HepG2 (cell line): Measurements from ENCODE around the gene RHOBTB3. TPM values are rescaled to one million over a fixed set of nuclear protein-coding genes. Genes with fewer than 3 reads are reported as not detected.

Experiments used
- AKAP8 ChIP-seq: sonication (generic); formaldehyde crosslinking; IDR thresholded peaks from 2 replicates; pipeline ENCODE4 v1.5.1; 2020; ENCODE audit warnings: mild to moderate bottlenecking, missing genetic modification reagents
- BCL6 ChIP-seq: IDR thresholded peaks from 2 replicates; pipeline ENCODE4 v1.6.1; 2016; ENCODE audit warnings: missing genetic modification reagents, missing compliant biosample characterization
- CAMTA2 ChIP-seq: sonication (generic); formaldehyde crosslinking; IDR thresholded peaks from 2 replicates; pipeline ENCODE4 v1.4.0; 2020; ENCODE audit warnings: mild to moderate bottlenecking, missing genetic modification reagents, borderline replicate concordance
- ERF ChIP-seq: IDR thresholded peaks from 2 replicates; pipeline ENCODE4 v1.6.1; 2018; ENCODE audit warnings: missing biosample characterization, missing genetic modification reagents
- FOSL2 ChIP-seq: sonication (generic); formaldehyde crosslinking; IDR thresholded peaks from 2 replicates; pipeline ENCODE4 v1.4.0; 2020; ENCODE audit warnings: missing genetic modification reagents
- IKZF1 ChIP-seq: fragments of 450-650 bp; IDR thresholded peaks from 2 replicates; pipeline ENCODE4 v1.7.1; 2016
- LBX2 ChIP-seq: sonication (generic); formaldehyde crosslinking; IDR thresholded peaks from 2 replicates; pipeline ENCODE4 v1.5.0; 2020; ENCODE audit warnings: missing genetic modification reagents, mild to moderate bottlenecking, borderline replicate concordance
- MED1 ChIP-seq: sonication (generic); formaldehyde crosslinking; IDR thresholded peaks from 2 replicates; pipeline ENCODE4 v1.4.0; 2020; ENCODE audit warnings: missing genetic modification reagents
- SIN3B ChIP-seq: fragments of 150-350 bp; IDR thresholded peaks from 2 replicates; pipeline ENCODE4 v1.6.1; 2014; ENCODE audit warnings: low read length
- SRSF4 ChIP-seq: fragments of 200-400 bp; formaldehyde crosslinking; IDR thresholded peaks from one replicate; pipeline ENCODE4 v1.6.1; 2018; ENCODE audit warnings: mild to moderate bottlenecking, low read depth, low read length, moderate library complexity; ENCODE audit not compliant: poor library complexity, severe bottlenecking
- TAF1 ChIP-seq: sonication (generic); formaldehyde crosslinking; IDR thresholded peaks from 2 replicates; pipeline ENCODE4 v1.4.0; 2020; ENCODE audit warnings: missing genetic modification reagents
- TEAD3 ChIP-seq: optimal IDR thresholded peaks from 2 replicates; pipeline ENCODE3; 2016; ENCODE audit warnings: borderline replicate concordance
- ZNF260 ChIP-seq: sonication (generic); formaldehyde crosslinking; IDR thresholded peaks from 2 replicates; pipeline ENCODE4 v1.4.0; 2020; ENCODE audit warnings: missing genetic modification reagents, low read depth, mild to moderate bottlenecking, borderline replicate concordance
- ZNF646 ChIP-seq: sonication (generic); formaldehyde crosslinking; IDR thresholded peaks from 2 replicates; pipeline ENCODE4 v1.9.0; 2021; ENCODE audit warnings: mild to moderate bottlenecking, missing genetic modification reagents
- ZSCAN22 ChIP-seq: sonication (generic); formaldehyde crosslinking; IDR thresholded peaks from 2 replicates; pipeline ENCODE4 v1.4.0; 2020; ENCODE audit warnings: mild to moderate bottlenecking, missing genetic modification reagents
- ZXDC ChIP-seq: sonication (generic); formaldehyde crosslinking; IDR thresholded peaks from 2 replicates; pipeline ENCODE4 v1.5.0; 2020; ENCODE audit warnings: mild to moderate bottlenecking, missing genetic modification reagents
- polyA plus RNA-seq, 8 experiments: library from polyadenylated mRNA; depleted of rRNA in 3 of 8; stranded (reverse) in 7 of 8; unstranded in 1 of 8; fragments of >200 nt; fragmentation: Illumina TruSeq in 4 of 8; extraction: Trizol in 4 of 8; gene quantifications; 2 replicates each; pipeline versions ENCODE4 v1.2.1 to v1.2.3, GENCODE V29; 2011 to 2016; ENCODE audit warnings: low read depth in 4 of 8, missing spikeins in 1 of 8, mixed read lengths in 1 of 8; ENCODE audit not compliant: insufficient read depth in 1 of 8
- total RNA-seq, 5 experiments: library from RNA; depleted of rRNA; stranded (reverse); fragments of >200 nt; fragmentation: Illumina TruSeq; extraction: Trizol; gene quantifications; 2 replicates each; pipeline ENCODE4 v1.2.3, GENCODE V29; 2016; ENCODE audit warnings: low read depth in 1 of 5
- TF ChIP-seq, protein P1 (sequence below): sonication (generic); formaldehyde crosslinking; IDR thresholded peaks from 2 replicates; pipeline ENCODE4 v1.9.0; 2022; ENCODE audit warnings: low read depth, missing genetic modification reagents

The RHOBTB3 gene
- total and polyA plus RNA-seq, 2 of the 13 experiments (the other 11 are each of a cell fraction or from before 2014, with no cell fraction given) = 31.6 to 35.4 TPM

DNA sequence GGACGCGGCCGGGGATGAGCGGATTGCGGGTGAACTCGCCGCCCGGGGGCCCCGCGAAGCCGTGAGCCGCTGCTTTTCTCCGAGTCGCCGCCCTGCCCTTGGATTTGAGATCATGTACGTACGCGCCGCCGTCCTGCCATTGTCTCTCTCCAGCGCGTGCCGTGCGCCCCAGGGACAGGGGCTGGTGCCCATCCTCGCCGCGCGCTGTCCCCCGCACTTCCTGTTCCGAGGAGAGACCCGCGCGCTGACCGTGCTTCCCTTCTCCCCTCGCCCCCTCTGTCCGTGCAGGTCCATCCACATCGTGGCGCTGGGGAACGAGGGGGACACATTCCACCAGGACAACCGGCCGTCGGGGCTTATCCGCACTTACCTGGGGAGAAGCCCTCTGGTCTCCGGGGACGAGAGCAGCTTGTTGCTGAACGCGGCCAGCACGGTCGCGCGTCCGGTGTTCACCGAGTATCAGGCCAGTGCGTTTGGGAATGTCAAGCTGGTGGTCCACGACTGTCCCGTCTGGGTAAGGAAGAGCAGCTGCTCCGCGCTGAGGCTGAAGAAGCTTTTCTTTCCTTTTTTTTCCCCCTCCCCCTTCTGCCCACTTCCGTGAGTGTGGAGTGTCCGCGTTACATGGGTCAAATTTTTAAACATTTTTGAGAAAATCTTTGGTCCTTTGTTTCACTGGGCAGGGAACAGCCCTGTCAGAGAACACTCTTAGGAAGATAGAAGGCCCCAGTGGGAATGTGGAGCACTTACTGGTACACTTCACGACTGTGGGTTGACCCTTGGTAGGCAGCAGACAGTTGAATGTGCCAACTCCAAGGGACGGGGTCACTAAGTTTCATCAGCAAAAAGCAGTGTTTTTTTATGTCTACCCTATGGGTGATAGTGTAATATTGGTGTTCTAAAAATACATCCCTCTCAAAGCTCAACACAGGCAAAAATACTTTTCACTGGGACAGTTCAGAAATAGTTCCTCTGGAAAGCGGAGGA lies 727 bp downstream of the RHOBTB3 start (continued):
- no peak for TF ChIP-seq SRSF4
- no peak for TF ChIP-seq ZSCAN22 (CRISPR knock-in tag)
- TF ChIP-seq BCL6 = peak; percentile 42; the same call in 1 of the 2 replicates
- TF ChIP-seq MED1 (CRISPR knock-in tag) = no peak
- TF ChIP-seq FOSL2 (CRISPR knock-in tag) = no peak
- TF ChIP-seq IKZF1 = no peak
- TF ChIP-seq LBX2 (CRISPR knock-in tag) = 0 out of 2 replicates have a peak, but pooled peaks have one; percentile 29
- no peak for TF ChIP-seq CAMTA2 (CRISPR knock-in tag)
- TF ChIP-seq ZNF260 = no peak
- 0 out of 2 replicates have a peak, but pooled peaks have one; percentile 21 for TF ChIP-seq ERF (CRISPR knock-in tag)
- TF ChIP-seq TEAD3 (CRISPR knock-in tag) = peak; percentile 52
- peak; percentile 85; the same call in 1 of the 2 replicates for TF ChIP-seq ZXDC (CRISPR knock-in tag)
- TF ChIP-seq AKAP8 (CRISPR knock-in tag) = 0 out of 2 replicates have a peak, but pooled peaks have one; percentile 66
- no peak for TF ChIP-seq SIN3B
- no peak for TF ChIP-seq ZNF646 (CRISPR knock-in tag)
- TF ChIP-seq, protein P1, sequence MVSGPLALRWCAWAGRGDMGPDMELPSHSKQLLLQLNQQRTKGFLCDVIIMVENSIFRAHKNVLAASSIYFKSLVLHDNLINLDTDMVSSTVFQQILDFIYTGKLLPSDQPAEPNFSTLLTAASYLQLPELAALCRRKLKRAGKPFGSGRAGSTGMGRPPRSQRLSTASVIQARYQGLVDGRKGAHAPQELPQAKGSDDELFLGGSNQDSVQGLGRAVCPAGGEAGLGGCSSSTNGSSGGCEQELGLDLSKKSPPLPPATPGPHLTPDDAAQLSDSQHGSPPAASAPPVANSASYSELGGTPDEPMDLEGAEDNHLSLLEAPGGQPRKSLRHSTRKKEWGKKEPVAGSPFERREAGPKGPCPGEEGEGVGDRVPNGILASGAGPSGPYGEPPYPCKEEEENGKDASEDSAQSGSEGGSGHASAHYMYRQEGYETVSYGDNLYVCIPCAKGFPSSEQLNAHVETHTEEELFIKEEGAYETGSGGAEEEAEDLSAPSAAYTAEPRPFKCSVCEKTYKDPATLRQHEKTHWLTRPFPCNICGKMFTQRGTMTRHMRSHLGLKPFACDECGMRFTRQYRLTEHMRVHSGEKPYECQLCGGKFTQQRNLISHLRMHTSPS = 0 out of 2 replicates have a peak, but pooled peaks have one; percentile 52
- peak; percentile 59; the same call in 1 of the 2 replicates for TF ChIP-seq TAF1 (CRISPR knock-in tag)
